Activated naive CD4-positive, alpha-beta T cell treated with anti-CD3 and anti-CD28 coated beads, Interleukin-2, amount 50 U/mL, for 16 hours (primary cell): ENCODE results near the gene ALG1.
"Not testable (repeated sequence)": the region's sequence is repeated elsewhere in the genome, so short reads cannot be mapped to it uniquely, and the experiment has no call there.

ENCODE experiments used
- DNase-seq: peaks from one replicate; pipeline ENCODE4 v3.0.0-alpha.2; 2020

ALG1 gene, protein sequence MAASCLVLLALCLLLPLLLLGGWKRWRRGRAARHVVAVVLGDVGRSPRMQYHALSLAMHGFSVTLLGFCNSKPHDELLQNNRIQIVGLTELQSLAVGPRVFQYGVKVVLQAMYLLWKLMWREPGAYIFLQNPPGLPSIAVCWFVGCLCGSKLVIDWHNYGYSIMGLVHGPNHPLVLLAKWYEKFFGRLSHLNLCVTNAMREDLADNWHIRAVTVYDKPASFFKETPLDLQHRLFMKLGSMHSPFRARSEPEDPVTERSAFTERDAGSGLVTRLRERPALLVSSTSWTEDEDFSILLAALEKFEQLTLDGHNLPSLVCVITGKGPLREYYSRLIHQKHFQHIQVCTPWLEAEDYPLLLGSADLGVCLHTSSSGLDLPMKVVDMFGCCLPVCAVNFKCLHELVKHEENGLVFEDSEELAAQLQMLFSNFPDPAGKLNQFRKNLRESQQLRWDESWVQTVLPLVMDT

DNA sequence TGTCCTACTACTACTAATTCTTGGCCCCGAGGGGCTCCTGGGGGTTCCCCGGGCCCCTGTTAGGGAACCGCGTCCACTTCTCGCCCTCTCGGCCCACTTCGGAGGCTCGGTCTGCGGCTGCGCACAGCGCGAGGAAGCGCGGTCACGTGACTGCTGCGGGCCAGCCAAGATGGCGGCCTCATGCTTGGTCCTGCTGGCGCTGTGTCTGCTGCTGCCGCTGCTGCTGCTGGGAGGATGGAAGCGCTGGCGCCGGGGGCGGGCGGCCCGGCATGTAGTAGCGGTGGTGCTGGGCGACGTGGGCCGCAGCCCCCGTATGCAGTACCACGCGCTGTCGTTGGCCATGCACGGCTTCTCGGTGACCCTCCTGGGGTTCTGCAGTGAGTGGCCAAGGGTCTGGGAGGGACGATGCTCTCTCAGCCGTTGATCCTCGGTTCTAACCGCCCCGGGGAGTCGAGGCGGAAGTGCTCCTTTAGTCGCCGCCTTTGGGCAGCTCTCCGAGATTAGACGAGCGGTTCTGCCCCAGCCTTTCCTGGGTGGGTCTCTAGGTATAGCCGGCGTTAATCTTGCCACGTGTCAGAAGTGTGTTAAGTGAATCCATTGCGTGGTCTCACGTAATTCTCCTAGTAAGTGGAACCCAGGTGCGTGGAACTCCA, at the start of gene ALG1:
ALG1 (plus strand) TSS at position 163 of the 653 bp plus-strand sequence; CDS start at position 170, 7 bp downstream.
- peak; percentile 90 for DNase-seq

DNA sequence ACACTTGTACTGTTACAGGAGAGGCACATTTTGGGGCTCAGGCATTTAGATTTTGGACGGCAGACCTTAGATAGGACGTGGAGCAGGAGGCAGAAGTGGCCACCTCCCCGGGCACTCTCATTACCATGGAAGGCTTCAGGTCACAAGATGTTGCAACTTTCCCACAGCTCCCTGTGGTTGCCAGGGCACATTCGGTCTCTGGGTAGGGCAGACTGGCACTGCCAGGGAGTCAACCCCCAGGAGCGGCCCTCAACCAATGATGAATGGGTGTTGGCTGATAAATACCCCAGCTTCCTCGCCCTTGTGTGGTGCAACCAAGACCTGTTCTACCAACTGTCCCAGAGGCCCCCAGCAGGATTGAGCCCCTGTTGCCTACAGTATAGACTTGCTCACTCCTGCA, 49.1 kb upstream of the ALG1 start:
- DNase-seq = no peak

DNA sequence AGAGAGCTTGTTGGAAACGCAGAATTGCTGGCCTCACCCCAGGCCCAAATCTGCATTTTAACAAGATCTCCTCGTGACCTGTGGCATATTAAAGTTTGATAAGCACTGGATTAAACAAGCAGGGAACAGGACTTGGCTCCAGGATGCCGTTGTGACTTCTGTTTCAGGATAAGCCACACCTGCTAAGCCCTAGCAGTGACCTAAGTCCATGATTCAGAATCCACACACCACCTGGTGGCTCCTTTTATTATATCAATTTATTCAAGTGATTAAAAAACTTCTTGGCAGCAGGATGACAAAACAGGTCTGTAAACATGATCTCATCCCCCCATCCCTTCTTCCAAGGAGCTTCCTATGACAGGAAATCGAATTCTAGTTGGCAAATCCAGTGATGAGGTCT, 47.0 kb upstream of the ALG1 start:
- DNase-seq = no peak

DNA sequence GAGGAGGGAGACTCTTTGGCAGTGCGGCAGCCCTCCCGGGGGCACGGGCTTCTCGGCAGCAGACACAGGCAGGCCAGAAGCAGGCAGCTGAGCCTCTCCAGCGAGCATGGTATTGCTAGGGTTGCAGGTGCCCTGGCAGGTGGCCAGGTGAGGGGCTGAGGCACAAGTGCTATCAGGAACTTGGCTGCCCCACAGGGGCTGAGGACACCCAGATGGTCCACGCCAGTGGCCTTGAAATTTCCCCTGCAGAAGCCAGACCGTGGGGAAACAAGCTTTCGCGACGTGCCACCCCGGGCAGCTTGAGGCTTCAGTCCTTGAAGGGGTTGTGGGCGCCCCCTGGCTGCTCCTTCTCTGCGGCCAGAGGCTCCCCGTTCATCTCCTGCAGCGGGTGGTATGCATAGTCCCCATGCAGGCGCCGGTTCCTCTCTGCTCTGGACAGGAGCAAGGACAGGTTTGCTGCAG, 46.4 kb upstream of the ALG1 start:
- DNase-seq = no peak

DNA sequence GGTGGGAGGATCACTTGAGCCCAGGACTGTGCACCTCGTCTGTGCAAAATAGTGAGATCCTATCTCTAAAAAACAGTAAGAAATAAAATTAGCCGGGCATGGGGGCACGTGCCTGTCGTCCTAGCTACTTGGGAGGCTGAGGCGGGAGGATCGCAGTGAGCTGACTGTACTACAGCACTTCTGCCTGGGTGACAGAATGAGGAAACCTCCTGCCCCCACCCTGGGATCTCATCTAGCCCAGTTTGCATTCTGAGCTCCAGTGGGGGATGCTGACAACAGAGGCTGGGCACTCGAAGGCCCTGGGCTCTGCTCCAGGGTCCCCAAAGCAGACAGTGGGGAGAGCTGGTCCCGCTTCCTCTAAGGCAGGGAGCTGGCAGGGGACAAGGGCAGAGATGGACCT, 45.0 kb upstream of the ALG1 start:
- DNase-seq = no peak

DNA sequence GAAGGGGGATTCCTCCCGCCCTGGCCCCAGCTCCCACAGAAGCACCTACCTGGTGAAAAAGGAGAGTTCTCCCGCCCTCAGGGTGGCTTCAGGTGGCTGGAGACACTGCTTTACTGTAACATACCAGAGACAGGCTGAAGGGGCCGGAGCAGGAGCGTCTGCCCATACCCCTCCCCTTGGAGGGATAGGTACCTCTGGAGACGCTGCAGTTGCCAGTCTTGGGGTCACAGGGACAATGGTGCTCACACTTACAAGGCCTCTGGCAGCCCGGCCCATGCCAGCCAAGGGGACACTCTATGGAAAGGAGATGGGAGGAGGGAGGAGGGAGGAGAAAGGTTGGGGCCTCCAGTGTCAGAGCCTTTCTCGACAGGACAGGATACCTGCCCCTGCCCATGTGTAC, 44.6 kb upstream of the ALG1 start:
- DNase-seq = no peak

DNA sequence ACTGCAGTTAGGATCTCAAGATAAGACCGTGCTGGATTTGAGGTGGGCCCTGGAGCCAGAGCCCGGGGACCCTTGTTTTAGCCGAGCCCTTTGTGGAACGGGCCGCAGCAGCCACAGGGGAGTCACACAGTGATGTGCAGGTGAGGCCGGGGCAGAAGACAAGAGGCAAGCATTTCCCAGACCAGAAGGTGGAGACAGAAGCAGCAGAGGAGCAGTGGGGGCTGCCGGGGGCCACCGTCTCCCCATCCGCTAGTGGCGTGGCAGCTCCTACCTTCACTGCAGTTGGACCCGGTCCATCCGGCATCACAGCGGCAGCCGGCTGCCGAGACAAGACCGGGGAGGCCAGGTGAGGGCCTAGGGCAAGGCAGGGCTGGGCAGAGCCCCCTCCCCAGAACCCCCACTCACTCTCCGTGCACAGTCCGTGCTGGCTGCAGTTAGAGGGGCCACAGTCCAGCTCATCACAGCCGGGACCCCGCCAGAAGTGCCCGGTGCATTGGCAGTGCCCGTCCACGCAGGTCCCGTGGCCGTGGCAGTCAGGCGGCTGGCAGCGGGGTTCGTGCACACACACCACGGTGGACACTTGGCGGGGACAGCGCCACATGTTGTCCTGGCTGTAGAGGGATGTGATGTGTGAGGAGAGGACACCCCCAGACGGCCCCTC, 43.9 kb upstream of the ALG1 start:
- no peak for DNase-seq

DNA sequence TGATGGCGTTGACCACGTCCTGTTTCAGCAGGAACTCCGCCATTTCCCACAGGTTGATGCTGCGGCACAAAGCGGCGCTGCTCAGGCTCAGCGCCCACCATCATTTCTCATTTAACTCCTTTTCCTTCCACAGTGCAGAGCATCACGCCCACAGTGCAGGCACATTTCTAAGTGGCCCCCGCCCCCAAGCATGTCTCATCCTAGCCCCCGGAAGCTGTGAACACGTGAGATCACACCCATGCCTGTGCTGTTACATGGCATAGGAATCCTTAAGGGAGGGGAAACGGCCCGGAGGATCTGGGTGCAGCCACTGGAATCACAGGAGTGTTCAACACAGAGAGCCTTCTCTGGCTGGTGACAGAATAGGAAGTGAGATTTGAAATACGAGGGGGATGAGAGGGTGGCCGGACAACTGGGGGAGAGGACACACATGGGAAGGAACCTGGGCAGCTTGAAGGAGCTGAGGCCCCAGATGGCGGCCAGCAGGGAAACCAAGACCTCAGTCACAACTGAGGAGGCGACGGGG, 42.6 kb upstream of the ALG1 start:
- DNase-seq = no peak

DNA sequence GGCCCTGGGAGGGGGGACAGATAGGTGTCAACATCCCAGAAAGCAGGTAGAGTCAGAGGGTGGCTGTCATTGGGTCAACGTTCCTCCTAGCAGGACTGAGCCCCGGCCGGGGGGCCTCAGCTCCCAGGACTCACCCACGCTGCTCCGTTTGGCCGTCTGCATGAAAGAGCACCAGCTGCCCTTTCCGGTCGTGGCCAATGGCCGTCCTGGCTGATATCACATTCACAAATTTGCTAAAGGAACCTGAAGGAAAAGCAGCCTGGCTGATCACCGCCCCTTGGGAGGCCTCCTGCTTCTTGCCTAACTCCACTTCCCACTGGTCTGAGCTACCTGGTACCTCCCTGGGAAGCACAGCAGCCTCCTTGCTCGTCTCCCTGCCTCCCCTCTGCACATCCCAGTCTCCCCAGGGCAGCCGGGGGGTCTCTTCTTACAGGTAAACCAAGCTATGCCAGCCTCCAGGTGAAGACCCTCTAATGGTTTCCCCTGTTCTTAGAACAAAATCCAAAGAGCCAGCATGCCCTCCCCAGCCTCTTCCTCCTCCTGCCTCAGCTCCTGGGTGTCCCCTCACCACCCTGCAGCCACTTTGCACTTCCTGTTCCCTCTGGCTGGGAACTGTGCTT, 41.3 kb upstream of the ALG1 start:
- DNase-seq = no peak

DNA sequence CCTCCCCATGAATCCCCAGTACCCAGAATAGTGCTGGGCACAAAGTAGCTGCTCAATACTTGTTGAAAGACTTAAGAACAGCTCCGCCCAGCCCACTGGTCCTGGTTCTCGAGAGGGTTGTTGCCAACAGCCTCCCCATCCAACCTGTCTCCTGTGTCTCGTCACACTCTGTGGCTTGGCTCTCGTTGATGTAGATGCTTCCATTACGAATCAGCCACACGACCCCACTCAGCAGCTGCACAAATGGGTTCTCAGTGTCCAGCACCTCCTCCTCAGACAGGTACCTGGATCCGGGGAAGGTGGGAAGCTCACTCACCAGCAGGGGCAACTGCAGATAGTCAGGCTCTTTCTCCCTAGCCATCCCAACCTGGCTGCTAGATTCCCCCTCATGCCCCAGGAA, 40.0 kb upstream of the ALG1 start:
- no peak for DNase-seq

DNA sequence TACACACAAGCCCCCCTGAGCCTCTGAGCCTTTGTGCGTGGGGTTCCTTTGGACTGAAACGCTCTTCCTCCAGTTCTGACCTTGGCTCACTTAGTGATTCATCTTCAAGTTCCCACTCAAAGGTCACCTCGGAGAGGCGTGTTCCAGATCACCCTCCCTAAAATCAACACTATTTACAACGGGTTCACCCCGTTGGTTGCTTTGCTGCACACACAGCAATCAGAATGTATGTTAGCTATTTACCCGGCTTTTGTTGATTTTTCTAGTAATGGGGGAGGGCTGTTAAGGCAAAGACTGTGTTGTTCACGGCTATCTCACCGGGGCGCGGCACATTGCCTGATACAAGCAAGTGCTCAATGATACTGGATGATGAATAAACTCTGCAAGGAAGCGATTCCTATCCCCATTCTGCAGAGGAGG, 38.9 kb upstream of the ALG1 start:
- DNase-seq = no peak

DNA sequence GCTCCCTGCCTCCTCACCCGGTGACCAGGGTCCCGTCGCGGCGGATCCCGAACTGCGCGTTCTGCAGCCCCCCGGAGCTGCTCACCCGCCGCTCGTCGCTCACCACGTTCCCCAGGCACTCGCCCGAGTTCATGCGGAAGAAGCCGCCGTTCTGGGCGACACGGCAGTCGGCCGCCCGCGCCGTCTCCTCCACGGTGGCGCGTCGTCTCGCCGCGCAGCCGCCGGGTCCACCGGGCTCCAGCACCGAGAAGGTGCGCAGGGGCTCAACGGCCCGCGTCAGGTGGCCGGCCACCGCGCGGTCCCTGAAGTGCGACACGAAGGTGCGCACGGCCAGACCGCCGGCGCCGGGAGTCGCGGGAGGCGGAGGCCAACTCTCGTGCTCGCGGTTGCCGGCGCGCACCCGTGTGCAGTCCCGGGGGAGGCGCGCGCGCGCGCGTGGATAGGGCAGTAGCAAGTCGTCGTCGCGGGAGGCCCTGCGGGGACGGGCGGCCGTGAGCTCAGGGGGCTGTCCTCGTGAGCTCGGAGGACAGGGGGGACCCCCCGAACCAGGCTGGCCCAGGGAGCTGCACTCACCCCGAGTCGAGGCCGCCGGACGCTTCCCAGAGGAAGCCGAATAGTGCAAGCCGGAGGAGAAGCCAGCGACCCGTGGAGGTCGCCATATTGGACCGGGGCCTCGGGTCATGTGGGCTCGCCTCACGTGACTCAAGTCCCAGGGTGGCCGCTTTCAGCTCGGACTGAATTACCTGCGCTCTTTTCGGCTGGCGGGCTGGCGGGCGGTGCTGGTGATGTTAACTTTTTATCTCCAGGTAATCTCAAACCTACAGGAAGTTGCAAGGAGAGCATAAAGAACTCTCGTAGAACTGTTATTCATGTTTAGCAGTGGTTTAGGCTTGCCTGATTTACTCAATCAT, 38.1 kb upstream of the ALG1 start, which contains the start of gene NAGPA:
NAGPA (minus strand) TSS at position 680 of the 911 bp plus-strand sequence; CDS start at position 659, 21 bp downstream.
- peak; percentile 83 for DNase-seq

DNA sequence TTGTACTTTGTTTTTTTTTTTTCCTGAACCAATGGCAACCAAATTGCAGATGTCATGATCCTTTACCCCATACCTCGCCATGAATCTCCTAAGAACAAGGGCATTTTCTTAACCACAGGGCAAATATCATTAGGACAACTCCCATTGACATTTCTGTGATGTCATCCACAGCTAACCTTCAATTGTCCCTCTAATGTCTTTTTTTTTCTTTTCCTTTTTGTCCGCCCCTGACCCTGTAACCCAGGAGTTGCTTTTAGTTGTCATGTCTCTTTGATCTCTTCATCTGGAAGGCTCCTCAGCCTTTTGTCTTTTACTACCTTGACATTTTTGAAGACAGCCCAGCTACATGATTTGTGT, 37.5 kb upstream of the ALG1 start:
- no peak for DNase-seq

DNA sequence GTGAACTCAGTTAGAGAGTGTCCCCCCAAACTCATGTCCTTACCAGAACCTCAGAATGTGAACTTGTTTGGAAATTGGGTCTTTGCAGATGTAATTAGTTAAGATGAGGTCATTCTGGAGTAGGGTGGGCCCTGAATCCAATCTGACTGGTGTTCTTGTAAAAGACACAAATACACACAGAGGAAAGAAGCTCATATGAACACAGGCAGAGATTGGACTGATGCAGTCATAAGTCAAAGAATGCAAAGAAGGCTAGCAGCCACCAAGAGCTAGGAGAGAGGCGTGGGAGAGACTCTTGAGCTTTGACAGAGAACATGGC, 35.8 kb upstream of the ALG1 start:
- no peak for DNase-seq

DNA sequence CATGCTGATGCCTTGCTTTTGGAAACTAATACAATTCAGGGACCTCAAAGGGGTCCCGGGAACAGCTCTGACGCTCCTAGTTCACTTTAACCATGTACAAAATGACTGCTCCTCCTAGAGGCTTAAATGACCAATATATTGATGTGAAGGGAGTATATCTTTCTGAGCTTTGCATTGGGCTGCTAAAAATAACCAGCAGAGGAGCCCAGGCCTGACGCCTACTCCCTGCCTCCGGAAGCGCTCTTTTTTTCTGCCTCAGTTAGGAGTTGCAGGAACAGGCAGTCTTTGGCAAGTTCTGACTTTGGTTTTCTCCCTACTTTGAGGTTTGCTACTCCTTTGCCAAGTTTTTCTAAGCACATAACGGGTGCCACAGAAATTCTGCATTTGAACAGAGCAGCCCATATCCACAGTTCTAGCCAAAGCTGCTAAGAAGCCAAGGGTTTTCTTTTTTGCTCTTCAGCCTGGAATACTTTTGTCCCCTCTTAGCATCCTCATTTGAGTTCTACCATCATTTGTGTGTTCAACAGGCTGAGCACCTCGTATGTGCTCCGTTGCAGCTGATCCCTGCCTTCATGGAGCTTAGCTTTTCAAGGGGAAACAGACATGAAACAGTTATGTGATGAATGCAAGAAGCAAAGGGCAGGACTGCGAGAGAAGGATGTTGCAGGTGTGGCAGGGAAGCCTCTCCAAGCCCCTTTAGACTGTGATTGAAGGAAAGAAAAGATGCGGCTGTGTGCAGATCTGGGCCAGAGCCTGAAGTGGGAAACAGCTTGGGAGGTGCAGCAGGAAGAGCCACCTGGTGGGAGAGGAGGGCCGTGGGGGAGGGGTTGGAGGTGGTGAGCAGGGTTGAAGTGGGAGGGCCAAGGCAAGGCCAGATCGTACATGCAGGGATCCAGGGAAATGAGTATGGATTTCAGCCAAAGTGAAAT, 35.2 kb upstream of the ALG1 start:
- DNase-seq = no peak

DNA sequence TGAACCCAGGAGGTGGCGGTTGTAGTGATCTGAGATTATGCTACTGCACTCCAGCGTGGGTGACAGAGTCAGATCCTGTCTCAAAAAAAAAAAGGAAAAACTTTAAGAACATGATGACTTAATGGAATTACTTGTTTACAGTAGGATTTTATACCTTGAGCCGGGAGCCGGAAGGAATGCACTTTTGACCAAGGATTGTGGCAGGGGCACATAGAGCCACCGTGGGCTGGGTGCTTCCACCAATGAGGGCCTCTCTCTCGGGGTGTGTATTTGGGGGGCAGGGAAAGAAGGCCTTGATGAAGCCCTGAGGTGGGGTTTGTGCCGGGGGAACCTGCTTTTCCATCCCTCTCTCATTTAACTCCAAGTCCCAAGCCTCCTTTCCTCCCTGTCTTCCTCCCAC, 31.2 kb upstream of the ALG1 start:
- no peak for DNase-seq

DNA sequence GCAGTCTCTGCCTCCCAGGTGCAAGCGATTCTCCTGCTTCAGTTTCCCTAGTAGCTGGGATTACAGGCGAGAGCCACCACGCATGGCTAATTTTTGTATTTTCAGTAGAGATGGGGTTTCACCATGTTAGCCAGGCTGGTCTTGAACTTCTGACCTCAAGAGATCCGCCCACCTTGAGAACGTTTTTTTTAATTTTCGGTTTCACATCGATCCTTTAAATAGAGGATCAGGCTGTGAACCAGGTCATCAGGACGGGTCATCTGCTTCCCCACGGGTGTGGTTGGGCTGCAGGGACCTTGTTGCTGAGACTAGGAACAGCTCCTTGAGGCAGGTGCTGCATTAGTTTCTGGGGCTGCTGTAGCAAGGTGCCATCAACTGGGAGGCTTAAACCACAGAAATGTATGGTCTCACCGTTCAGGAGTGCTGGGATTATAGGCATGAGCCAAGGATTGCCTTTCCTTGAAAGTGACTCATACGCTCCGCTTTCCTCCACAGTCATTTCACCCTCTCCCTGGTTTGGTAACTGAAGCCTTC, 30.0 kb upstream of the ALG1 start:
- DNase-seq = no peak

DNA sequence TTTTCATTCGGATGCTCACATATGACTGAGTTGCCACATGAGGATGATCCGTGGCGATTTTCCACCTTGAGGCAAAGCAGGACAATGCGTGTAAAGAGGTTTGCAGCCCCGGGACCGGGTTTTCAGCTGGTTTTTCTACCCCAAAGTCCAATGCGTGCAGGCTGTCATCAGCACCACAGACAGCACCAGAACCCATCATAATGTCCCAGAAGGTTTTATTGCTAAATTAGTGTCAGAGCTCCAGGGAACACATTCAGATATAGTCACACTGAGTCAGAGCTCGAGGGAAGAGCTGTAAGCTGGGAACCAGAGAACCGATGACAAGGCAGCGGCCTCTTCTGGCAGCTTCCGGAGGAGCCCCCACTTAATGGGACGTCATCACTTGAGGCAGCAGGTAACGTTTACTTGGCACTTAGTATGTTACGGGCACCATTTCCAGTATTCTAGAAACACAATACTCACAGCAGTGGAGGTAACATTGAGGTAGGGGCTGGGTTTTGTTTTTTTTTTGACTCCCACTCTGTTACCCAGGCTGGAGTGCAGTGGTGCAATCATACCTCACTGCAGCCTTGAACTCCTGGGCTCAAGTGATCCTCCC, 29.0 kb upstream of the ALG1 start:
- DNase-seq = no peak

DNA sequence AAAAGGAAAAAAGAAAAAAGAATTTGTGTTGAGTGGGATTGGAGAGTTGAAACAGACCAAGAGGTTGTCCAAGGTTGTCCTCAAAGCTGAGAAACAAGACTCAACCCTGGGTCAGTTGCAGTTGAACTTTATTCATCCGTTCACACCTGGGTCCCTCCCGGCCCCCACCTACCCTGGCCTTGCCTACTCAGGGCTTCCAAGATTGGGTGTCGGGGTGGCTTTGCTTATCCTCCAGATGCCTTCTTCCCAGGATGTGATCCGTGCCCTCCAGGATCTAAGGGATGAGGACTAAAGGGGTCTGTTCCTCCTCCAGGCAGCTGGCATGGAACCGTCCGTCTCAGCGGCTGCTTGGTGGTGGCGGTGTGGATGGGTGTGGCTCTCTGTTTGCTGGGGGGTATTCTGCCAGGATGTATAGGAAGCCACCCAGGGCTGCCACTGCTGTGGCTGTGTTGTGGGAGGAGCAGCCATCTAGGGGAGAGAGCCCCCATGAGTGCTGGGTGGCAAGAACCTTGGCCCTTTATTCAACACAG, 27.6 kb upstream of the ALG1 start:
- DNase-seq = no peak

DNA sequence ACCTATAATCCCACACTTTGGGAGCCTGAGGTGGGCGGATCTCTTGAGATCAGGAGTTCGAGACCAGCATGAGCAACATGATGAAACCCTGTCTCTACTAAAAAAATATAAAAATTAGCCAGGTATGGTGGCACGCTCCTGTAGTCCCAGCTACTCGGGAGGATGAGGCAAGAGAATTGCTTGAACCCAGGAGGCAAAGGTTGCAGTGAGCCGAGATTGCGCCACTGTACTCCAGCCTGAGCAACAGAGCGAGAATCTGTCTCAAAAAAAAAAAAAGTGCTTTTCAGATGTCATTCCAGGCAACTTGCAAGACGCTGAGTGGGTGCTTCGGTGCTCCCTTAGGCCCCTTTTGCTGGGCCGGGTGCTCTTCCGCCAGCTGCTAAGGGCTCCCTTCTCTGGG, 27.1 kb upstream of the ALG1 start:
- DNase-seq = not testable (repeated sequence)
